NB4 (cell line): ENCODE data around the gene MS4A6A.

Experiments used
- TF ChIP-seq, protein P1 (sequence below): IDR thresholded peaks from one replicate; pipeline ENCODE4 v1.5.1; 2012; ENCODE audit warnings: low read depth, low read length
- TF ChIP-seq, protein P2 (sequence below): IDR thresholded peaks from 2 replicates; pipeline ENCODE4 v1.6.1; 2011; ENCODE audit warnings: low read depth, low read length

DNA sequence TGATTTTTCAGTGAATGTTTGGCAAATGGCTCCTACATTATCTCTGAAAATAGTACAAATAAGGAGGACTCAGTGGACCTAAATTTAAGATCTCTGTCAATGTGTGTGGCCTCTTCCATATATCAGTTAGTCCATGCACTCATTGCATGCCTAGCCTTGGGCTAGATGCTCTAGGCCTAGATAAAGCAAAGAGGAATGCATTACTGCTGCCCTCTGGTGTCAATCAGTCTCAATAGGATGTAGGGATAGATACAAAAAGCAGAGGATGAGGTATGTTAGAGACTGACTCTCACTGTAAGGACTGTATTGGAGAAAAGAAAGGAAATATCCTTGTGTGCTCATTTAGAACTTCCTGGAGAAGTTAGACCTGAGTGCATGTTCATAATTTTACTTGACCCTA lies 52.4 kb downstream of the MS4A6A start:
- TF ChIP-seq, protein P1, sequence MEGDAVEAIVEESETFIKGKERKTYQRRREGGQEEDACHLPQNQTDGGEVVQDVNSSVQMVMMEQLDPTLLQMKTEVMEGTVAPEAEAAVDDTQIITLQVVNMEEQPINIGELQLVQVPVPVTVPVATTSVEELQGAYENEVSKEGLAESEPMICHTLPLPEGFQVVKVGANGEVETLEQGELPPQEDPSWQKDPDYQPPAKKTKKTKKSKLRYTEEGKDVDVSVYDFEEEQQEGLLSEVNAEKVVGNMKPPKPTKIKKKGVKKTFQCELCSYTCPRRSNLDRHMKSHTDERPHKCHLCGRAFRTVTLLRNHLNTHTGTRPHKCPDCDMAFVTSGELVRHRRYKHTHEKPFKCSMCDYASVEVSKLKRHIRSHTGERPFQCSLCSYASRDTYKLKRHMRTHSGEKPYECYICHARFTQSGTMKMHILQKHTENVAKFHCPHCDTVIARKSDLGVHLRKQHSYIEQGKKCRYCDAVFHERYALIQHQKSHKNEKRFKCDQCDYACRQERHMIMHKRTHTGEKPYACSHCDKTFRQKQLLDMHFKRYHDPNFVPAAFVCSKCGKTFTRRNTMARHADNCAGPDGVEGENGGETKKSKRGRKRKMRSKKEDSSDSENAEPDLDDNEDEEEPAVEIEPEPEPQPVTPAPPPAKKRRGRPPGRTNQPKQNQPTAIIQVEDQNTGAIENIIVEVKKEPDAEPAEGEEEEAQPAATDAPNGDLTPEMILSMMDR = peak; percentile 60
- TF ChIP-seq, protein P2, sequence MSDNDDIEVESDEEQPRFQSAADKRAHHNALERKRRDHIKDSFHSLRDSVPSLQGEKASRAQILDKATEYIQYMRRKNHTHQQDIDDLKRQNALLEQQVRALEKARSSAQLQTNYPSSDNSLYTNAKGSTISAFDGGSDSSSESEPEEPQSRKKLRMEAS = no peak
